ENCODE measurements around the gene NARS2.

- TF ChIP-seq EZH2phosphoT487 (IDR thresholded peaks at IDR 0.05; ENCODE audit: insufficient read depth, low read depth) (no peak), EZH2 (IDR thresholded peaks at IDR 0.05; ENCODE audit: insufficient read depth, poor library complexity, severe bottlenecking) (no peak)
Measured at GRCh38 chr11:78467931-78468330, 106.7 kb downstream of the NARS2 start.
